Left ventricle myocardium inferior (tissue), 1 donor: ENCODE measurements around the gene MYT1. TPM values are rescaled to one million over a fixed set of nuclear protein-coding genes. Genes with fewer than 3 reads are reported as not detected.
"Not testable (repeated sequence)": the region's sequence is repeated elsewhere in the genome, so short reads cannot be mapped to it uniquely, and the experiment has no call there.

ENCODE experiments used
- DNase-seq: peaks from one replicate; pipeline ENCODE4 v3.0.0-alpha.2; 2020
- H3K27ac ChIP-seq: fragments of 200-600 bp; replicated peaks from 2 replicates; pipeline ENCODE4 v1.8.0; 2021
- H3K27me3 ChIP-seq: fragments of 200-600 bp; 2 replicates; pipeline ENCODE4 v1.8.0; 2021; ENCODE audit warnings: low read depth
- H3K36me3 ChIP-seq: fragments of 200-600 bp; 2 replicates; pipeline ENCODE4 v1.8.0; 2021
- H3K4me1 ChIP-seq: fragments of 200-600 bp; 2 replicates; pipeline ENCODE4 v1.8.0; 2021
- H3K4me3 ChIP-seq: fragments of 200-600 bp; 2 replicates; pipeline ENCODE4 v1.8.0; 2021; ENCODE audit warnings: mild to moderate bottlenecking, moderate library complexity
- H3K9me3 ChIP-seq: fragments of 200-600 bp; replicated peaks from 2 replicates; pipeline ENCODE4 v1.8.0; 2021
- intact Hi-C: fragments of 100-400 bp; cut with micrococcal nuclease; formaldehyde crosslinking; loops from one replicate; pipeline ENCODE4 v1.11.0; 2022
- total RNA-seq: library from RNA; stranded (reverse); fragmentation: NEBNext Ultra II Directional; extraction: Animal tissue kit (Norgen Biotek cat#: 25700); gene quantifications from one replicate; pipeline ENCODE4 v1.2.1, GENCODE V29; 2021
- TF ChIP-seq, protein P1 (sequence below): fragments of 200-600 bp; IDR thresholded peaks from 2 replicates; pipeline ENCODE4 v1.8.0; 2021; ENCODE audit warnings: antibody characterized with exemption, mild to moderate bottlenecking, borderline replicate concordance
- donor health status: DM: no; HTN: yes; CAD: no; lungs with severe emphysema.

MYT1 gene
- total RNA-seq, 1 donor from 2014 or later = 0.11 TPM

DNA sequence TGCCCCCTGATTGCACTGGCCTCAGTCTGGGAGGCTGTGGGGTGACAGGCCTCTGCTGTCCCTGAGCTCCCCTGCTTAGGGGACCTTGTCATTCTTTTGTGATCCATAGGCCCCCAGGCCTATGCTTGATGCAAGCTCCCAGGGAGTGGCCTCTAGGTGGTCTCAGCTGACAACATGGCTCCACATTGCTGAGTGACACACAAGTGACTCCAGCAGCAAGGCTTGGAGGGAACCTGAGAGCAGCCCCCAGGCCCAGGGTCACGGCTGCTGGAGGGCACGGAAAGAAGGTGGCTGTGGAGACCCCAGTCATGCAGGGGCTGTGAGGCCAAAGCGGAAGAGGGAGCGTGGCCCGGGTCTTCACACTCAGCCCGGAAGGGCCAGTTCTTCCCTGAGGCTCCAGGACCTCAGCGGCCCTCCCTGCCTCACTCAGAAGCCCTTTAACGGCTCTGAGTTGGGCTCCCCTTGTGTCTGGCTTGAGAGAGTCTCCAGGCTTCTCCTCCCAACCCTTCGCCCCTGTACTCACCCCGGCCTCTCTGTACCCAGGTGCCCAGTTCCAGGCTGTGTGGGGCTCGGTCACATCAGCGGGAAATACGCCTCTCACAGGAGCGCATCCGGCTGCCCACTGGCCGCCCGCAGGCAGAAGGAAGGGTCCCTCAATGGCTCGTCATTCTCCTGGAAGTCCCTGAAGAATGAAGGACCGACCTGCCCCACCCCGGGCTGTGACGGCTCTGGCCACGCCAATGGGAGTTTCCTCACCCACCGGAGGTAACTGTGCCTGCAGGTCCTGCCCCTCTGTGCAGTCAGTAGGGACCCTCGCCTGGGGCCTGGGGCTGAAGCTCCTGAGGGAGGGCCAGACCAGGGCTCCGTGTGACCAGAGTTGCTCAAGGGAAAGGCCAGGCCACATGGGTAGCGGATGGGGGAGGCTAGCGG lies 67.6 kb downstream of the MYT1 start:
- Histone ChIP-seq H3K36me3 (no peaks in the 10 kb centered on the region), H3K4me1 (peaks cover 19% of the 10 kb centered on the region), H3K27ac (peak overlapping the region; percentile 50), H3K4me3 (no peak overlapping the region), H3K9me3 (no peaks in the 10 kb centered on the region), H3K27me3 (no peaks in the 10 kb centered on the region)
- intact Hi-C loops = no loop called here
- no peak for DNase-seq
- TF ChIP-seq, protein P1, sequence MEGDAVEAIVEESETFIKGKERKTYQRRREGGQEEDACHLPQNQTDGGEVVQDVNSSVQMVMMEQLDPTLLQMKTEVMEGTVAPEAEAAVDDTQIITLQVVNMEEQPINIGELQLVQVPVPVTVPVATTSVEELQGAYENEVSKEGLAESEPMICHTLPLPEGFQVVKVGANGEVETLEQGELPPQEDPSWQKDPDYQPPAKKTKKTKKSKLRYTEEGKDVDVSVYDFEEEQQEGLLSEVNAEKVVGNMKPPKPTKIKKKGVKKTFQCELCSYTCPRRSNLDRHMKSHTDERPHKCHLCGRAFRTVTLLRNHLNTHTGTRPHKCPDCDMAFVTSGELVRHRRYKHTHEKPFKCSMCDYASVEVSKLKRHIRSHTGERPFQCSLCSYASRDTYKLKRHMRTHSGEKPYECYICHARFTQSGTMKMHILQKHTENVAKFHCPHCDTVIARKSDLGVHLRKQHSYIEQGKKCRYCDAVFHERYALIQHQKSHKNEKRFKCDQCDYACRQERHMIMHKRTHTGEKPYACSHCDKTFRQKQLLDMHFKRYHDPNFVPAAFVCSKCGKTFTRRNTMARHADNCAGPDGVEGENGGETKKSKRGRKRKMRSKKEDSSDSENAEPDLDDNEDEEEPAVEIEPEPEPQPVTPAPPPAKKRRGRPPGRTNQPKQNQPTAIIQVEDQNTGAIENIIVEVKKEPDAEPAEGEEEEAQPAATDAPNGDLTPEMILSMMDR = no peak

DNA sequence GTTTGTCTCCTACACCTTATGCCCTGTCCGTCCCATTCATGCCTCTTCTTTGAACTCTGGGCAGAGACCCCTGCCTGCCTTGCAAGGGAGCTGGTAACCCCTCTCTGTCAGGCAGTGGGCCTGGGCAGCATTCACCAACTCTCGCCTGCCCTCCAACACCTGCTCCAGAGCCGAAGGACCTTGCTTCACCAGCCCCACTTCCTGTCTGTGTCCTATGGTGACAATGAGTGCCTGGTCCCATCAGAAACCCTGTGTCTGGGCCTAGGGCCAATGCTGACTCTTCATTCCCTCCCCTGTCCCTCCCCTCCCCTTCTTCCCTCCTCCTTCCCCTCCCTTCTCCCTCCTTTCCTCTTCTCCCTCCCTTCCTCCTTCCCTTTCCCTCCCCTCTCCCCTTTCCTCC lies 68.5 kb downstream of the MYT1 start:
- Histone ChIP-seq H3K27ac (peak overlapping the region; percentile 50), H3K9me3 (no peaks in the 10 kb centered on the region), H3K27me3 (no peaks in the 10 kb centered on the region), H3K36me3 (no peaks in the 10 kb centered on the region), H3K4me1 (peaks cover 20% of the 10 kb centered on the region), H3K4me3 (no peak overlapping the region)
- intact Hi-C loops = no loop called here
- TF ChIP-seq, protein P1 = no peak
- DNase-seq = peak; percentile 52

DNA sequence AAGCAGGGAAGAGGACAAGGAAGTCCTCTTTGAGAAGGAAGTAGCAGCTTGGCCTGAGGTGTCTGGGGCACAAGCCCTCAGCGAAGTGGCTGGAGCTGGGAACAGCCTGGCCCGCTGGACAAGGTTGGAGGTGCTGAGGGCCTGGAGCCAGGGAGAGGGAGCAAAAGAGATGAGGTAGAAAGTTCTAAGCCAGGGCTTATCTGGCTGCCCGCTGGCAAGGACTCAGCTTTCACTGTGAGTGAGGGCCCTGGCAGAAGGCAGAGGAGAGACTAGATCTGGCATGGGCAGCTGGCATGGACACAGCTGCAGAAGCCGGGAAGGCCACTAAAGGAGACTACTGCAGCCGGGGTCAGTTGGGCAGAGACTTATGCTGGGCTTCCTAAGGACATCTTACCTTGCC lies 69.5 kb downstream of the MYT1 start:
- peaks cover 29% of the 10 kb centered on the region for H3K4me1 ChIP-seq
- DNase-seq = peak; percentile 77
- H3K4me3 ChIP-seq = no peak overlapping the region
- TF ChIP-seq, protein P1 = no peak
- H3K27me3 ChIP-seq = no peaks in the 10 kb centered on the region
- intact Hi-C loops = no loop called here
- peak overlapping the region; percentile 84 for H3K27ac ChIP-seq
- no peaks in the 10 kb centered on the region for H3K9me3 ChIP-seq
- H3K36me3 ChIP-seq = no peaks in the 10 kb centered on the region

DNA sequence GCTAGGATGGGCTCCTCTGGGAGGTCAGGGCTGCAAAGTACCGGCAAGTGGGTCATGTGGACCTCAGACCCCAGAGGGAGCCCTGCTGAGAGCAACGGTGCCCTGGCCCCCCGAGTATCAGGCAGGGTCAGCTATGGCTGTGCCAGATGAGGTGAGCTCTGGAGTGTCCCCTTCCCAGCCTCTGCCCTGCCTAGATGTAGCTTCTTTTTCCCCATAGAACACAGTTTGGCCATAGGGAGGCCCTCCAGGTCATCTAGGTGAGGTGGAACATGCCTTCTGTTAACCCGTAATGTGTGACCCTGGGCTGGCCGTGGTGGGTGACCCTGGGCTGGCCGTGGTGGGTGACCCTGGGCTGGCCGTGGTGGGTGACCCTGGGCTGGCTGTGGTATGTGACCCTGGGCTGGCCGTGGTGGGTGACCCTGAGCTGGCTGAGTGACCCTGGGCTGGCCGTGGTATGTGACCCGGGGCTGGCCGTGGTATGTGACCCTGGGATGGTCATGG lies 70.1 kb downstream of the MYT1 start:
- Histone ChIP-seq H3K4me3 (no peak overlapping the region), H3K36me3 (no peaks in the 10 kb centered on the region), H3K27me3 (no peaks in the 10 kb centered on the region), H3K4me1 (peaks cover 31% of the 10 kb centered on the region), H3K9me3 (no peaks in the 10 kb centered on the region), H3K27ac (peak overlapping the region; percentile 84)
- DNase-seq = no peak
- intact Hi-C loops = no loop called here
- TF ChIP-seq, protein P1 = no peak

DNA sequence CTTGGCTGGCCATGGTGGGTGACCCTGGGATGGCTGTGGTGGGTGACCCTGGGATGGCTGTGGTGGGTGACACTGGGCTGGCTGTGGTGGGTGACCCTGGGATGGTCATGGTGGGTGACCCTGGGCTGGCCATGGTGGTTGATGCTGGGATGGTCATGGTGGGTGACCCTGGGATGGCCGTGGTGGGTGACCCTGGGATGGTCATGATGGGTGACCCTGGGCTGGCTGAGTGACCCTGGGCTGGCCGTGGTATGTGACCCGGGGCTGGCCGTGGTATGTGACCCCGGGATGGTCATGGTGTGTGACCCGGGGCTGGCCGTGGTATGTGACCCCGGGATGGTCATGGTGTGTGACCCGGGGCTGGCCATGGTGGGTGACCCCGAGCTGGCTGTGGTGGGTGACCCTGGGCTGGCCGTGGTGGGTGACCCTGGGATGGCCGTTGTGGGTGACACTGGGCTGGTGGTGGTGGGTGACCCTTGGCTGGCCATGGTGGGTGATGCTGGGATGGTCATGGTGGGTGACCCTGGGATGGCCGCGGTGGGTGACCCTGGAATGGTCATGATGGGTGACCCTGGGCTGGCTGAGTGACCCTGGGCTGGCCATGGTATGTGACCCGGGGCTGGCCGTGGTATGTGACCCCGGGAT lies 70.8 kb downstream of the MYT1 start:
- DNase-seq, intact Hi-C loops: not testable (repeated sequence)

More for the DNA sequence above, 70.8 kb downstream of the MYT1 start:
- H3K9me3 ChIP-seq, H3K27ac ChIP-seq, H3K27me3 ChIP-seq, H3K4me3 ChIP-seq, H3K36me3 ChIP-seq: not testable (repeated sequence)
- H3K4me1 ChIP-seq = peaks cover 31% of the 10 kb centered on the region
